ENCODE data around the gene GPR132.

Gene GPR132

GRCh38 chr14:105055334-105055733 is 9.9 kb downstream of the GPR132 start:
- H3K4me1 ChIP-seq (ENCODE audit: control insufficient read depth in 1 of 2, insufficient read depth in 2 of 2, low read length in 2 of 2) = peaks cover 9 to 12% of the 10 kb centered on the region in 2 donors
- peaks cover 0 to 10% of the 10 kb centered on the region in 2 donors for H3K36me3 ChIP-seq (ENCODE audit: control insufficient read depth in 1 of 2, insufficient read depth in 2 of 2, low read length in 2 of 2)
- no peak overlapping the region for H3K9ac ChIP-seq (ENCODE audit: low read depth in 1 of 2, low read length in 2 of 2)
- no peak overlapping the region for H3K4me3 ChIP-seq (ENCODE audit: low read depth in 1 of 2, low read length in 2 of 2)
- no peak overlapping the region for H3K27ac ChIP-seq (ENCODE audit: low read depth, low read length)
- no peaks in the 10 kb centered on the region for H3K27me3 ChIP-seq (ENCODE audit: control insufficient read depth in 1 of 2, insufficient read depth in 2 of 2, low read length in 2 of 2)
- H3K9me3 ChIP-seq (ENCODE audit: control insufficient read depth in 1 of 2, low read length in 2 of 2) = no peaks in the 10 kb centered on the region

GRCh38 chr14:105053996-105054395 is 11.2 kb downstream of the GPR132 start:
- H3K27ac ChIP-seq (ENCODE audit: low read depth, low read length) = no peak overlapping the region
- no peaks in the 10 kb centered on the region for H3K9me3 ChIP-seq (ENCODE audit: control insufficient read depth in 1 of 2, low read length in 2 of 2)
- peaks cover 0 to 10% of the 10 kb centered on the region in 2 donors for H3K36me3 ChIP-seq (ENCODE audit: control insufficient read depth in 1 of 2, insufficient read depth in 2 of 2, low read length in 2 of 2)
- H3K4me3 ChIP-seq (ENCODE audit: low read depth in 1 of 2, low read length in 2 of 2) = no peak overlapping the region
- no peak overlapping the region for H3K9ac ChIP-seq (ENCODE audit: low read depth in 1 of 2, low read length in 2 of 2)
- peaks cover 10 to 11% of the 10 kb centered on the region in 2 donors for H3K4me1 ChIP-seq (ENCODE audit: control insufficient read depth in 1 of 2, insufficient read depth in 2 of 2, low read length in 2 of 2)
- no peaks in the 10 kb centered on the region for H3K27me3 ChIP-seq (ENCODE audit: control insufficient read depth in 1 of 2, insufficient read depth in 2 of 2, low read length in 2 of 2)

GRCh38 chr14:105053421-105053820 is 11.8 kb downstream of the GPR132 start:
- Histone ChIP-seq H3K4me3 (ENCODE audit: low read depth in 1 of 2, low read length in 2 of 2) (no peak overlapping the region), H3K9ac (ENCODE audit: low read depth in 1 of 2, low read length in 2 of 2) (no peak overlapping the region), H3K36me3 (ENCODE audit: control insufficient read depth in 1 of 2, insufficient read depth in 2 of 2, low read length in 2 of 2) (peaks cover 0 to 10% of the 10 kb centered on the region in 2 donors)

GRCh38 chr14:105052110-105052458 is 13.1 kb downstream of the GPR132 start:
- Histone ChIP-seq H3K27me3 (ENCODE audit: control insufficient read depth in 1 of 2, insufficient read depth in 2 of 2, low read length in 2 of 2) (no peaks in the 10 kb centered on the region), H3K4me1 (ENCODE audit: control insufficient read depth in 1 of 2, insufficient read depth in 2 of 2, low read length in 2 of 2) (peaks cover 10 to 11% of the 10 kb centered on the region in 2 donors), H3K36me3 (ENCODE audit: control insufficient read depth in 1 of 2, insufficient read depth in 2 of 2, low read length in 2 of 2) (peaks cover 0 to 10% of the 10 kb centered on the region in 2 donors), H3K9ac (ENCODE audit: low read depth in 1 of 2, low read length in 2 of 2) (no peak overlapping the region), H3K9me3 (ENCODE audit: control insufficient read depth in 1 of 2, low read length in 2 of 2) (no peaks in the 10 kb centered on the region), H3K4me3 (ENCODE audit: low read depth in 1 of 2, low read length in 2 of 2) (no peak overlapping the region), H3K27ac (ENCODE audit: low read depth, low read length) (no peak overlapping the region)

More at GRCh38 chr14:105053421-105053820, 11.8 kb downstream of the GPR132 start:
- Histone ChIP-seq H3K27ac (ENCODE audit: low read depth, low read length) (no peak overlapping the region), H3K9me3 (ENCODE audit: control insufficient read depth in 1 of 2, low read length in 2 of 2) (no peaks in the 10 kb centered on the region), H3K27me3 (ENCODE audit: control insufficient read depth in 1 of 2, insufficient read depth in 2 of 2, low read length in 2 of 2) (no peaks in the 10 kb centered on the region), H3K4me1 (ENCODE audit: control insufficient read depth in 1 of 2, insufficient read depth in 2 of 2, low read length in 2 of 2) (peaks cover 10 to 11% of the 10 kb centered on the region in 2 donors)

GRCh38 chr14:105051182-105052109 is 13.8 kb downstream of the GPR132 start:
- H3K36me3 ChIP-seq (ENCODE audit: control insufficient read depth in 1 of 2, insufficient read depth in 2 of 2, low read length in 2 of 2) = peaks cover 0 to 10% of the 10 kb centered on the region in 2 donors
- no peak overlapping the region for H3K27ac ChIP-seq (ENCODE audit: low read depth, low read length)
- no peaks in the 10 kb centered on the region for H3K9me3 ChIP-seq (ENCODE audit: control insufficient read depth in 1 of 2, low read length in 2 of 2)
- H3K4me1 ChIP-seq (ENCODE audit: control insufficient read depth in 1 of 2, insufficient read depth in 2 of 2, low read length in 2 of 2) = peaks cover 10 to 11% of the 10 kb centered on the region in 2 donors
- H3K9ac ChIP-seq (ENCODE audit: low read depth in 1 of 2, low read length in 2 of 2) = no peak overlapping the region
- no peak overlapping the region for H3K4me3 ChIP-seq (ENCODE audit: low read depth in 1 of 2, low read length in 2 of 2)
- H3K27me3 ChIP-seq (ENCODE audit: control insufficient read depth in 1 of 2, insufficient read depth in 2 of 2, low read length in 2 of 2) = no peaks in the 10 kb centered on the region

- Histone ChIP-seq H3K9me3 (ENCODE audit: control insufficient read depth in 1 of 2, low read length in 2 of 2) (no peaks in the 10 kb centered on the region), H3K27me3 (ENCODE audit: control insufficient read depth in 1 of 2, insufficient read depth in 2 of 2, low read length in 2 of 2) (no peaks in the 10 kb centered on the region), H3K27ac (ENCODE audit: low read depth, low read length) (no peak overlapping the region), H3K4me3 (ENCODE audit: low read depth in 1 of 2, low read length in 2 of 2) (no peak overlapping the region), H3K36me3 (ENCODE audit: control insufficient read depth in 1 of 2, insufficient read depth in 2 of 2, low read length in 2 of 2) (peaks cover 0 to 10% of the 10 kb centered on the region in 2 donors), H3K4me1 (ENCODE audit: control insufficient read depth in 1 of 2, insufficient read depth in 2 of 2, low read length in 2 of 2) (peaks cover 10 to 15% of the 10 kb centered on the region in 2 donors), H3K9ac (ENCODE audit: low read depth in 1 of 2, low read length in 2 of 2) (no peak overlapping the region)
Observed at GRCh38 chr14:105050551-105050897, 14.7 kb downstream of the GPR132 start.

- Histone ChIP-seq H3K27ac (ENCODE audit: low read depth, low read length) (no peak overlapping the region), H3K4me1 (ENCODE audit: control insufficient read depth in 1 of 2, insufficient read depth in 2 of 2, low read length in 2 of 2) (peaks cover 10 to 15% of the 10 kb centered on the region in 2 donors), H3K9ac (ENCODE audit: low read depth in 1 of 2, low read length in 2 of 2) (no peak overlapping the region), H3K9me3 (ENCODE audit: control insufficient read depth in 1 of 2, low read length in 2 of 2) (no peaks in the 10 kb centered on the region), H3K36me3 (ENCODE audit: control insufficient read depth in 1 of 2, insufficient read depth in 2 of 2, low read length in 2 of 2) (peaks cover 0 to 10% of the 10 kb centered on the region in 2 donors), H3K4me3 (ENCODE audit: low read depth in 1 of 2, low read length in 2 of 2) (no peak overlapping the region), H3K27me3 (ENCODE audit: control insufficient read depth in 1 of 2, insufficient read depth in 2 of 2, low read length in 2 of 2) (no peaks in the 10 kb centered on the region)
Observed at GRCh38 chr14:105049753-105050550, 15.3 kb downstream of the GPR132 start.

GRCh38 chr14:105047283-105048016 is 17.8 kb downstream of the GPR132 start:
- H3K4me3 ChIP-seq (ENCODE audit: low read depth in 1 of 2, low read length in 2 of 2) = no peak overlapping the region
- no peak overlapping the region for H3K27ac ChIP-seq (ENCODE audit: low read depth, low read length)
- no peaks in the 10 kb centered on the region for H3K9me3 ChIP-seq (ENCODE audit: control insufficient read depth in 1 of 2, low read length in 2 of 2)
- H3K36me3 ChIP-seq (ENCODE audit: control insufficient read depth in 1 of 2, insufficient read depth in 2 of 2, low read length in 2 of 2) = peaks cover 0 to 10% of the 10 kb centered on the region in 2 donors
- no peak overlapping the region for H3K9ac ChIP-seq (ENCODE audit: low read depth in 1 of 2, low read length in 2 of 2)
- H3K27me3 ChIP-seq (ENCODE audit: control insufficient read depth in 1 of 2, insufficient read depth in 2 of 2, low read length in 2 of 2) = peaks cover 0 to 6% of the 10 kb centered on the region in 2 donors
- H3K4me1 ChIP-seq (ENCODE audit: control insufficient read depth in 1 of 2, insufficient read depth in 2 of 2, low read length in 2 of 2) = peaks cover 10 to 15% of the 10 kb centered on the region in 2 donors

GRCh38 chr14:105046891-105047282 is 18.3 kb downstream of the GPR132 start:
- peaks cover 0 to 10% of the 10 kb centered on the region in 2 donors for H3K36me3 ChIP-seq (ENCODE audit: control insufficient read depth in 1 of 2, insufficient read depth in 2 of 2, low read length in 2 of 2)
- H3K9ac ChIP-seq (ENCODE audit: low read depth in 1 of 2, low read length in 2 of 2) = no peak overlapping the region
- no peaks in the 10 kb centered on the region for H3K9me3 ChIP-seq (ENCODE audit: control insufficient read depth in 1 of 2, low read length in 2 of 2)
- H3K27me3 ChIP-seq (ENCODE audit: control insufficient read depth in 1 of 2, insufficient read depth in 2 of 2, low read length in 2 of 2) = peaks cover 0 to 6% of the 10 kb centered on the region in 2 donors
- no peak overlapping the region for H3K4me3 ChIP-seq (ENCODE audit: low read depth in 1 of 2, low read length in 2 of 2)
- H3K4me1 ChIP-seq (ENCODE audit: control insufficient read depth in 1 of 2, insufficient read depth in 2 of 2, low read length in 2 of 2) = peaks cover 10 to 15% of the 10 kb centered on the region in 2 donors
- no peak overlapping the region for H3K27ac ChIP-seq (ENCODE audit: low read depth, low read length)

Measured in duodenal mucosa (tissue), 2 donors.